GM12892 (cell line): Measurements from ENCODE around the gene PSRC1.

Source experiments
- POLR2A ChIP-seq: IDR thresholded peaks from 2 replicates; pipeline ENCODE4 v1.6.1; 2011; ENCODE audit warnings: low read depth, low read length, control low read depth
- POLR2AphosphoS5 ChIP-seq: IDR thresholded peaks from 2 replicates; pipeline ENCODE4 v1.6.1; 2011; ENCODE audit warnings: low read depth, low read length, control low read depth
- TAF1 ChIP-seq: IDR thresholded peaks from 2 replicates; pipeline ENCODE4 v1.6.1; 2011; ENCODE audit warnings: low read depth, mild to moderate bottlenecking, control low read depth, low read length, borderline replicate concordance

GRCh38 chr1:109257682-109258421, 25.1 kb downstream of the PSRC1 start:
- TF ChIP-seq TAF1 (no peak), POLR2A (no peak), POLR2AphosphoS5 (no peak)
